Mesothelial cell of epicardium (in vitro differentiated cells): ENCODE data around the gene HPCAL1. TPM values are rescaled to one million over a fixed set of nuclear protein-coding genes. Genes with fewer than 3 reads are reported as not detected.

Experiments used
- DNase-seq, 2 experiments: peaks; one replicate each; pipeline ENCODE4 v3.0.0; 2021; ENCODE audit warnings: low spot score in 2 of 2; ENCODE audit not compliant: unreplicated experiment in 2 of 2
- H3K27ac Mint-ChIP-seq: 2 replicates; pipeline ENCODE4 v1.8.0; 2021; ENCODE audit warnings: mixed read lengths
- H3K27me3 Mint-ChIP-seq: 2 replicates; pipeline ENCODE4 v1.8.0; 2021; ENCODE audit warnings: low read depth, mixed read lengths
- H3K36me3 Mint-ChIP-seq: 2 replicates; pipeline ENCODE4 v1.8.0; 2021; ENCODE audit warnings: mixed read lengths
- H3K4me1 Mint-ChIP-seq: 2 replicates; pipeline ENCODE4 v1.8.0; 2021; ENCODE audit warnings: mixed read lengths
- H3K4me3 Mint-ChIP-seq: 2 replicates; pipeline ENCODE4 v1.8.0; 2021; ENCODE audit warnings: mild to moderate bottlenecking, moderate library complexity, mixed read lengths
- H3K9me3 Mint-ChIP-seq: 2 replicates; pipeline ENCODE4 v1.8.0; 2021; ENCODE audit warnings: mixed read lengths
- CTCF ChIP-seq: fragments of 200-600 bp; sonication (generic); IDR thresholded peaks from one replicate; pipeline ENCODE4 v1.5.0; 2021; ENCODE audit warnings: antibody characterized with exemption; ENCODE audit not compliant: unreplicated experiment
- total RNA-seq: library from RNA; stranded (reverse); gene quantifications from 3 replicates; pipeline ENCODE4 v1.2.1, GENCODE V29; 2021

Gene HPCAL1
- total RNA-seq, 1 donor from 2014 or later, result 17.5 TPM

DNA sequence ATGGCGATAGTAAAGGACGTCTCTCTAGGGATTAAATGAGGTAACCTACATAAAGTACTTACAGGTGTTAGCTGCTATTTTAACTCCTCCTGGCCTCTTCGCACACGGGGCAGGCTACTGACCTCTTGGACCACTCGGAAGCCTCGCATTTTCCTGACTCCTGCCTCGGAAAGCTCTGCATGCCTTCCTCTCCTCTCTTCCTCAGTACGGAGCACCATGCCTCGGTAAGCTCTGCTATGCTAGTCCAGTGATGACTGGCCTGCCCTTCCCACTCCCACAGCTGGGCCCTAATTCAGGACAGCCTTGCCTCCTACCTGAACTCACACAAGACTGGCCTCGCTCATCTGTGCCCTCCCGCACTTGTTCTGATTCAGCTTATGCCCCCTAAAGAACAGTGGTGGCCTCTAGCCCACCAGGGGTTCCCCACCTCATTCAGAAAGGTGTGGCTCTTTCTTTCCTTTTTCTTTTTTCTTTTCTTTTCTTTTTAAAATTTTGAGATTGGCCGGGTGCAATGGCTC, 22.7 kb upstream of the HPCAL1 start:
- Mint-ChIP-seq H3K27ac (no peak overlapping the region), H3K9me3 (no peaks in the 10 kb centered on the region), H3K27me3 (no peaks in the 10 kb centered on the region), H3K4me1 (peaks cover 1% of the 10 kb centered on the region), H3K36me3 (no peaks in the 10 kb centered on the region), H3K4me3 (no peak overlapping the region)
- TF ChIP-seq CTCF, result no peak
- no peak for DNase-seq

- no peak for DNase-seq
- Mint-ChIP-seq H3K4me1 (peaks cover 6% of the 10 kb centered on the region), H3K4me3 (no peak overlapping the region), H3K27ac (no peak overlapping the region), H3K27me3 (no peaks in the 10 kb centered on the region), H3K36me3 (no peaks in the 10 kb centered on the region), H3K9me3 (no peaks in the 10 kb centered on the region)
- no peak for TF ChIP-seq CTCF
These were observed 20.8 kb upstream of the HPCAL1 start for GRCh38 chr2:10281891-10282290.

- no peak for DNase-seq
- Mint-ChIP-seq H3K4me1 (peaks cover 6% of the 10 kb centered on the region), H3K27me3 (no peaks in the 10 kb centered on the region), H3K27ac (no peak overlapping the region), H3K9me3 (no peaks in the 10 kb centered on the region), H3K36me3 (no peaks in the 10 kb centered on the region), H3K4me3 (no peak overlapping the region)
- no peak for TF ChIP-seq CTCF
These were observed 20.0 kb upstream of the HPCAL1 start for GRCh38 chr2:10282611-10283105.

- H3K4me1 Mint-ChIP-seq, result peaks cover 6% of the 10 kb centered on the region
- no peak for DNase-seq
- no peaks in the 10 kb centered on the region for H3K9me3 Mint-ChIP-seq
- H3K27me3 Mint-ChIP-seq, result no peaks in the 10 kb centered on the region
- no peak for TF ChIP-seq CTCF
- no peaks in the 10 kb centered on the region for H3K36me3 Mint-ChIP-seq
- no peak overlapping the region for H3K27ac Mint-ChIP-seq
- H3K4me3 Mint-ChIP-seq, result no peak overlapping the region
These were observed 19.3 kb upstream of the HPCAL1 start for GRCh38 chr2:10283106-10284062.

DNA sequence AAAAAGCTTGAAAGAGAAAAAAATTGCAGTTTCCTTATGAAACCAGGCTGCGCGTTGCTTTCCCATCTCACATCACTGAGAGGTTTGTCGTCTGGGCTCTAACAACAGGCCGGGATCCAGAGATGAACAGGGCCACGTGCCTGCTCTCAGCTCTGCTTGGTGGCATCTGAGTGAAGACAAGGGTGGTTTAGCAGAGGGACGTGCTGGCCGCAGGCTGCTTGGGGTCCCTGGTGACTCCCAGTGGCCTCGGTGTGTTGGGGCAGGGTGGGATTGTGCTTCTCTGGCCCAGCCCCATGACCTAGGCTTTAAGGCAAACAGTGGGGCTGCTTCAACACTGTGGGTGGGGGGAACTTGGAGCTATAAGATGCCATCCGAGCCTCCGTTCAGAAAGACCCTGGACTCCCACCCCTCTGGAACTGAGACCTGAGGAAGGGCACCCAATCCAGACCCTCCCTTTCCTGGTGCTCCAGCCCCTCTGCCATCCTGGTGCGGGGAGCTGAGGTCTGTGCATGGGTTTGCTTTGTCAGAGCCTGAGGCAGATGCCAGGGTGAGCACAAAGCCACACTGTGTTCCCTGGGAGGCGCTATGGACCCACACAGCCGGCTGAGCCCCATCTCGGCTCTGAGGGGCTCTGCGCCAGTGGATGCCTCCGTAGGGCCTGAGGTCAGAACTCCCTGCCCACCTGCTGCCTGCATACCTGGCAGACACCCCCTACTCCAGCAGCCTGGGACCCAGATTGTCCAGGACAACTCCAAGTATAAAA, 18.4 kb upstream of the HPCAL1 start:
- Mint-ChIP-seq H3K27ac (no peak overlapping the region), H3K36me3 (no peaks in the 10 kb centered on the region), H3K4me1 (peaks cover 8% of the 10 kb centered on the region), H3K4me3 (no peak overlapping the region), H3K27me3 (no peaks in the 10 kb centered on the region), H3K9me3 (no peaks in the 10 kb centered on the region)
- DNase-seq, result no peak
- no peak for TF ChIP-seq CTCF
